Gastroesophageal sphincter (tissue), 4 donors: Measurements from ENCODE around the gene PTPRG. TPM values are rescaled to one million over a fixed set of nuclear protein-coding genes. Genes with fewer than 3 reads are reported as not detected.

Experiments used
- ATAC-seq: fragments of 150-250 bp; one replicate; pipeline ENCODE4 v1.9.1; 2016; ENCODE audit warnings: mild to moderate bottlenecking, moderate library complexity
- H3K27ac ChIP-seq, 4 donors: fragments of 200-600 bp; sonication (generic) in 3 of 4; 1 replicate in 3 of 4; 2 replicates in 1 of 4; pipeline ENCODE4 v1.5.1; 2016 to 2019
- H3K27me3 ChIP-seq: fragments of 200-600 bp; sonication (generic); one replicate; pipeline ENCODE4 v1.5.1; 2019
- H3K36me3 ChIP-seq, 2 donors: fragments of 200-600 bp; sonication (generic); one replicate each; pipeline ENCODE4 v1.5.1; 2019; ENCODE audit warnings: control low read depth in 1 of 2
- H3K4me1 ChIP-seq, 3 donors: fragments of 200-600 bp; sonication (generic); 1 replicate in 2 of 3; 2 replicates in 1 of 3; pipeline ENCODE4 v1.5.1; 2016 to 2019; ENCODE audit warnings: control low read depth in 2 of 3
- H3K4me3 ChIP-seq, 2 donors: fragments of 200-600 bp; sonication (generic); one replicate each; pipeline ENCODE4 v1.5.1; 2019; ENCODE audit warnings: mild to moderate bottlenecking in 1 of 2, moderate library complexity in 1 of 2
- H3K9me3 ChIP-seq, 3 donors: fragments of 200-600 bp; sonication (generic); one replicate each; pipeline ENCODE4 v1.5.1; 2017 to 2019; ENCODE audit warnings: control low read depth in 2 of 3
- EP300 ChIP-seq: sonication (generic); formaldehyde crosslinking; IDR thresholded peaks from one replicate; pipeline ENCODE4 v1.6.1; 2017; ENCODE audit warnings: antibody characterized with exemption, mild to moderate bottlenecking
- POLR2A ChIP-seq, 2 donors: fragments of 450-650 bp; IDR thresholded peaks; one replicate each; pipeline ENCODE4 v1.6.1; 2017; ENCODE audit warnings: antibody characterized with exemption in 2 of 2, mild to moderate bottlenecking in 2 of 2, moderate library complexity in 1 of 2
- POLR2AphosphoS5 ChIP-seq: sonication (generic); formaldehyde crosslinking; IDR thresholded peaks from one replicate; pipeline ENCODE4 v1.6.1; 2017; ENCODE audit warnings: antibody characterized with exemption
- WGBS, 2 donors: methylation state at CpG; one replicate each; pipeline ENCODE4 v1.1.5; 2018; ENCODE audit warnings: low coverage in 1 of 2; 5-methylcytosine and 5-hydroxymethylcytosine counted together
- total RNA-seq, 4 donors: library from RNA; depleted of rRNA; stranded (reverse); fragments of >200 nt; gene quantifications; one replicate each; pipeline ENCODE4 v1.1.0, GENCODE V29; 2016
- TF ChIP-seq, protein P1 (sequence below), 4 experiments: fragments of 200-600 bp in 2 of 4; fragments of 450-650 bp in 2 of 4; sonication (generic) in 1 of 4; IDR thresholded peaks; one replicate each; pipeline ENCODE4 v1.5.1; 2017 to 2019; ENCODE audit warnings: antibody characterized with exemption in 4 of 4, mild to moderate bottlenecking in 2 of 4, moderate library complexity in 2 of 4

PTPRG gene
- total RNA-seq, 4 donors from 2014 or later, result 48.7 to 81.9 (median 52.8) TPM

DNA sequence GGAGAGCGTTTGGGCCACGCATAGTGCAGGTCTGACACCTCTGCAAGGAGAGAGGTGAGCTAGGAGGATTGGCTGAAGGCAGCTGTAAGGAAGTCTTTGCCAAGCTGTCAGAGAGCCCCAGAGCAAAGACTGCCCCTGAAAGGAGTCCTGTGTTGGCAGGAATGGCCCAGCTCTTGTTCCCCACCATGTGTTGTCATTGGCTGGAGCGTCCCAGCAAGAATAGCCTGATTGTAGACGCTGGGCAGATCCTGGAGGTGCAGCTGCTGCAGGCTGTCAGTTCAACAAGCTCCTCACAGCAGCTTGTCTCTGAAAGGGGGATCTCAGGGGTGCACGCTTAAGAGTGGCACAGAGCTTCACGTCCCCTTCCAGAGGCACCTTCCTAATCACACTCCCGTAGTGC, 574.4 kb downstream of the PTPRG start:
- Histone ChIP-seq H3K4me1 (peaks cover 0 to 26% (median 0%) of the 10 kb centered on the region in 3 donors), H3K36me3 (no peaks in the 10 kb centered on the region), H3K4me3 (no peak overlapping the region), H3K27ac (no peak overlapping the region), H3K27me3 (no peaks in the 10 kb centered on the region), H3K9me3 (no peaks in the 10 kb centered on the region)
- ATAC-seq, result no peak
- WGBS, 2 donors, result 83 to 94% methylated on average over 1 to 5 of the region's 7 CpGs
- TF ChIP-seq, protein P1, sequence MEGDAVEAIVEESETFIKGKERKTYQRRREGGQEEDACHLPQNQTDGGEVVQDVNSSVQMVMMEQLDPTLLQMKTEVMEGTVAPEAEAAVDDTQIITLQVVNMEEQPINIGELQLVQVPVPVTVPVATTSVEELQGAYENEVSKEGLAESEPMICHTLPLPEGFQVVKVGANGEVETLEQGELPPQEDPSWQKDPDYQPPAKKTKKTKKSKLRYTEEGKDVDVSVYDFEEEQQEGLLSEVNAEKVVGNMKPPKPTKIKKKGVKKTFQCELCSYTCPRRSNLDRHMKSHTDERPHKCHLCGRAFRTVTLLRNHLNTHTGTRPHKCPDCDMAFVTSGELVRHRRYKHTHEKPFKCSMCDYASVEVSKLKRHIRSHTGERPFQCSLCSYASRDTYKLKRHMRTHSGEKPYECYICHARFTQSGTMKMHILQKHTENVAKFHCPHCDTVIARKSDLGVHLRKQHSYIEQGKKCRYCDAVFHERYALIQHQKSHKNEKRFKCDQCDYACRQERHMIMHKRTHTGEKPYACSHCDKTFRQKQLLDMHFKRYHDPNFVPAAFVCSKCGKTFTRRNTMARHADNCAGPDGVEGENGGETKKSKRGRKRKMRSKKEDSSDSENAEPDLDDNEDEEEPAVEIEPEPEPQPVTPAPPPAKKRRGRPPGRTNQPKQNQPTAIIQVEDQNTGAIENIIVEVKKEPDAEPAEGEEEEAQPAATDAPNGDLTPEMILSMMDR (IDR thresholded peaks at IDR 0.05), result no peak
- TF ChIP-seq POLR2AphosphoS5 (no peak), POLR2A (IDR thresholded peaks at IDR 0.05) (no peak), EP300 (no peak)

GRCh38 chr3:62139957-62140356, 578.6 kb downstream of the PTPRG start:
- Histone ChIP-seq H3K36me3 (no peaks in the 10 kb centered on the region), H3K27me3 (no peaks in the 10 kb centered on the region)
- ATAC-seq, result no peak

DNA sequence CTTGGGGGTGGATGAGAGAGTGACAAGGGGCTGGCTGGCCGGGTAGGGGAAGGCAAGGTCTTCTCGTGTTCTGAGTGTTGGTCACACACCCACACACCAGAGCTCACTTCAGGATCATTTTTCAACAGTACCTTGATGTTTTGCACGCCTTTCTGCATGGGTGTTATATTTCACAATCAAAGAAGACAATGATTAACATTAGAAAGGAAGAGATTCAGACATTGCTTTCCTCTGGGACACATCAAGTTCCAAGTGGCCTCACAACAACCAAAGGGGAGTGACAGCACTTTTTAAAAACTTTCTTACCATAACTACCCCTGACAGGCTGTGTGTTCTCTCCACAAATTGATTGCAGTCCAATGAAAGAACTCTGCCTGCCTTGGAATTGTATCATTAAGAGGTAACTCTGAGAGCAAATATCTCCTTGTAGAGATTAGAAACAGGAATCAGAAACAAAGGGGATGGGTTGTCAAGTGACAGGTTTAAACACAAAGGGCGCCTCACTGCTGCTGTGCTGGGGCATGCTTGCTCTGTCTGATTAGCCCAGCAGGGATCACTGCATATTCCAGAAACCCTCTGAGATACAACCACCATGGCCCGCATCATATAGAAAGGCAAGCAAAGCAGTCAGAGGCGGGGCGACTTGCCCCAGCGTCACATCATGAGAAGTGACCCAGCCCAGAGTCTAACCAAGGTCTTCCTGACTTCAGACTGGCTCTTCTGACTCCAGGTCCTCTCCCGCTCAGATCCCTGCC, 581.1 kb downstream of the PTPRG start:
- no peak for ATAC-seq
- no peak overlapping the region for H3K27ac ChIP-seq
- WGBS, 2 donors, result 72 to 83% methylated on average over 5 to 9 of the region's 9 CpGs
- peaks cover 0 to 4% (median 0%) of the 10 kb centered on the region in 3 donors for H3K4me1 ChIP-seq
- no peaks in the 10 kb centered on the region for H3K36me3 ChIP-seq
- no peaks in the 10 kb centered on the region for H3K27me3 ChIP-seq
- TF ChIP-seq EP300 (no peak), POLR2A (IDR thresholded peaks at IDR 0.05) (no peak), POLR2AphosphoS5 (no peak)
- TF ChIP-seq, protein P1 (IDR thresholded peaks at IDR 0.05), result no peak
- H3K9me3 ChIP-seq, result no peaks in the 10 kb centered on the region
- no peak overlapping the region for H3K4me3 ChIP-seq

More at GRCh38 chr3:62139957-62140356, 578.6 kb downstream of the PTPRG start:
- TF ChIP-seq, protein P1 (IDR thresholded peaks at IDR 0.05), result no peak
- no peak for TF ChIP-seq EP300
- TF ChIP-seq POLR2A (IDR thresholded peaks at IDR 0.05), result no peak
- H3K4me1 ChIP-seq, result peaks cover 0 to 4% (median 0%) of the 10 kb centered on the region in 3 donors
- H3K4me3 ChIP-seq, result no peak overlapping the region
- WGBS, 2 donors, result 87 to 89% methylated on average over 4 of the region's 6 CpGs
- no peaks in the 10 kb centered on the region for H3K9me3 ChIP-seq
- no peak overlapping the region for H3K27ac ChIP-seq

- no peaks in the 10 kb centered on the region for H3K36me3 ChIP-seq
- no peaks in the 10 kb centered on the region for H3K9me3 ChIP-seq
- WGBS, 2 donors, result 76 to 78% methylated on average over 5 to 6 of the region's 6 CpGs
- no peak for ATAC-seq
- H3K27ac ChIP-seq, result no peak overlapping the region
- H3K4me3 ChIP-seq, result no peak overlapping the region
- TF ChIP-seq POLR2AphosphoS5 (no peak), POLR2A (IDR thresholded peaks at IDR 0.05) (no peak), EP300 (no peak)
- TF ChIP-seq, protein P1 (IDR thresholded peaks at IDR 0.05), result no peak
- H3K4me1 ChIP-seq, result peaks cover 0 to 4% (median 0%) of the 10 kb centered on the region in 3 donors
- no peaks in the 10 kb centered on the region for H3K27me3 ChIP-seq
These were observed 582.6 kb downstream of the PTPRG start for GRCh38 chr3:62143843-62144450.
